ENCODE results near the gene PPARA. TPM values are rescaled to one million over a fixed set of nuclear protein-coding genes. Genes with fewer than 3 reads are reported as not detected.
"Not testable (repeated sequence)": the region's sequence is repeated elsewhere in the genome, so short reads cannot be mapped to it uniquely, and the experiment has no call there.

PPARA gene
- total RNA-seq, 8 experiments from 2014 or later = 0.38 to 15.1 (median 4.5) TPM

- WGBS, 10 experiments = 40 to 100% (median 77%) methylated on average over 1 to 8 of the region's 8 CpGs
- Histone ChIP-seq H3K4me3 (no peak overlapping the region), H3K4me1 (replicated peaks in 1 of 2) (peaks cover 2 to 3% of the 10 kb centered on the region in 2 donors), H3K27ac (no peak overlapping the region)
- ATAC-seq (replicated peaks in 6 of 8) = no peak
- in situ Hi-C loops (cut with MboI; ENCODE audit: low pct_unique_long_range_greater_than_20kb in 2 of 9, low sequenced_read_pairs in 9 of 9, unreplicated experiment in 9 of 9) = no loop called here
Measured at GRCh38 chr22:46256358-46256958, 106.1 kb downstream of the PPARA start.

GRCh38 chr22:46259374-46259773 is 109.0 kb downstream of the PPARA start:
- ATAC-seq (replicated peaks in 6 of 8) = no peak
- in situ Hi-C loops (cut with MboI; ENCODE audit: low pct_unique_long_range_greater_than_20kb in 2 of 9, low sequenced_read_pairs in 9 of 9, unreplicated experiment in 9 of 9) = no loop called here
- Histone ChIP-seq H3K4me3 (no peak overlapping the region), H3K4me1 (replicated peaks in 1 of 2) (no peaks in the 10 kb centered on the region), H3K27ac (no peak overlapping the region)
- WGBS, 10 experiments = 14 to 100% (median 82%) methylated on average over 1 to 11 of the region's 12 CpGs; no CpG with 5 or more reads in 2 of the 10 experiments

- no peaks in the 10 kb centered on the region for H3K4me1 ChIP-seq (replicated peaks in 1 of 2)
- ATAC-seq (replicated peaks in 6 of 8) = no peak
- WGBS, 10 experiments = 20 to 86% (median 67%) methylated on average over 2 to 6 of the region's 6 CpGs; no CpG with 5 or more reads in 3 of the 10 experiments
- in situ Hi-C loops (cut with MboI; ENCODE audit: low pct_unique_long_range_greater_than_20kb in 2 of 9, low sequenced_read_pairs in 9 of 9, unreplicated experiment in 9 of 9) = no loop called here
- H3K4me3 ChIP-seq = no peak overlapping the region
- H3K27ac ChIP-seq = no peak overlapping the region
Measured at GRCh38 chr22:46260038-46260437, 109.7 kb downstream of the PPARA start.

GRCh38 chr22:46262449-46263215 is 112.3 kb downstream of the PPARA start:
- no peaks in the 10 kb centered on the region for H3K4me1 ChIP-seq (replicated peaks in 1 of 2)
- H3K27ac ChIP-seq = no peak overlapping the region
- WGBS, 10 experiments = 23 to 50% (median 42%) methylated on average over 1 to 10 of the region's 109 CpGs; no CpG with 5 or more reads in 7 of the 10 experiments
- peak overlapping the region in 3 of 5 donors; percentile 13 to 17 (median 15) for H3K4me3 ChIP-seq
- ATAC-seq (replicated peaks in 6 of 8) = peak in 6 of 8 experiments; percentile 42 to 57 (median 52)
- in situ Hi-C loops (cut with MboI; ENCODE audit: low pct_unique_long_range_greater_than_20kb in 2 of 9, low sequenced_read_pairs in 9 of 9, unreplicated experiment in 9 of 9) = no loop called here

DNA sequence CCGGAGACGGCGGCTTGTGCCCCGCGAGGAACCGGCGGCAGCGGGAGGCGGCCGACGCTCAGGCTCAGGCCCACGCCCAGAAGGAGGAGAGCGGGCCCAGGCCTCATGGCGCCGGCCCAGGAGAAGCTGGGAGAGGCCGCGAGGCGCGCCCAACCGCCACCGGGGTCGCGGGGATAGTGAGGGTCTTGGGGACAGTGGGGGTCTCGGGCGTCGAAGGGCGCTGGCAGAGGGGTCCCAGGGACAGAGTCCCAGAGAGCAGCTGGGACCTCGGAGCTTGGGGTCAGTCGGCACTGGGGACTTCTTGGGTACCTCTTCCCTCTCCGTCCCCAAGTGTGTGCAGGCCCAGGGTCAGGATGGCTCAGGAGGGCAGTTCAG is 112.9 kb downstream of the PPARA start, which contains the start of gene PKDREJ:
TSS of gene PKDREJ (minus strand) at position 128 of the 375 bp plus-strand sequence. CDS start at position 107, 21 bp downstream.
- H3K27ac ChIP-seq = no peak within 1 kb of the TSS
- no peaks in the 10 kb centered on the region for H3K4me1 ChIP-seq (replicated peaks in 1 of 2)
- in situ Hi-C loops (cut with MboI; ENCODE audit: low pct_unique_long_range_greater_than_20kb in 2 of 9, low sequenced_read_pairs in 9 of 9, unreplicated experiment in 9 of 9) = no loop called here
- WGBS, 10 experiments = 14 to 80% (median 61%) methylated on average over 1 to 7 of the region's 30 CpGs; no CpG with 5 or more reads in 7 of the 10 experiments
- peak within 1 kb of the TSS in 3 of 5 donors; percentile 13 to 17 (median 15) for H3K4me3 ChIP-seq
- no peak for ATAC-seq (replicated peaks in 6 of 8)

DNA sequence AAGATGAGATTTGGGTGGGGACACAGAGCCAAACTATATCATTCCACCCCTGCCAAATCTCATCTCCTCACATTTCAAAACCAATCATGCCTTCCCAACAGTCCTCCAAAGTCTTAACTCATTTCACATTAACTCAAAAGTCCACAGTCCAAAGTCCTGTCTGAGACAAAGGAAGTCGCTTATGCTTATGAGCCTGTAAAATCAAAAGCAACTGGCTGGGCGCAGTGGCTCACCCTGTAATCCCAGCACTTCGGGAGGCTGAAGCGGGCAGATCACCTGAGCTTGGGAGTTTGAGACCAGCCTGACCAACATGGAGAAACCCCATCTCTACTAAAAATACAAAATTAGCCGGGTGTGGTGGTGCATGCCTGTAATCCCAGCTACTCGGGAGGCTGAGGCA is 114.2 kb downstream of the PPARA start:
- ATAC-seq (replicated peaks in 6 of 8); H3K4me3 ChIP-seq; H3K4me1 ChIP-seq (replicated peaks in 1 of 2); in situ Hi-C loops (cut with MboI; ENCODE audit: low pct_unique_long_range_greater_than_20kb in 2 of 9, low sequenced_read_pairs in 9 of 9, unreplicated experiment in 9 of 9); H3K27ac ChIP-seq: not testable (repeated sequence)
- 89 to 100% (median 100%) methylated on average over 1 to 4 of the region's 6 CpGs; no CpG with 5 or more reads in 6 of the 10 experiments for WGBS, 10 experiments

DNA sequence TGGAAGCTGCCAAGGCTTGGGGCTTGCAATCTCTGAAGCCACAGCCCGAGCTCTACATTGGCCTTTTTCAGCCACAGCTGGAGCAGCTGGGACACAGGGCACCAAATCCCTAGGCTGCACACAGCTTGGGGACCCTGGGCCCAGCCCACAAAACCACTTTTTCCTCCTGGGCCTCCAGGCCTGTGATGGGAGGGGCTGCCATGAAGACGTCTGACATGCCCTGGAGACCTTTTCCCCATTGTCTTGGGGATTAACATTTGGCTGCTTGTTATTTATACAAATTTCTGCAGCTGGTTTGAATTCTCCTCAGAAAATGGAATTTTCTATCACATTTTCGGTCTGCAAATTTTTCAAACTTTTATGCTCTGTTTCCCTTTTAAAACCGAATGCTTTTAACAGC is 115.3 kb downstream of the PPARA start:
- ATAC-seq (replicated peaks in 6 of 8); in situ Hi-C loops (cut with MboI; ENCODE audit: low pct_unique_long_range_greater_than_20kb in 2 of 9, low sequenced_read_pairs in 9 of 9, unreplicated experiment in 9 of 9); H3K4me1 ChIP-seq (replicated peaks in 1 of 2); H3K27ac ChIP-seq; H3K4me3 ChIP-seq: not testable (repeated sequence)
- 61 to 79% (median 64%) methylated on average over 2 to 4 of the region's 4 CpGs; no CpG with 5 or more reads in 6 of the 10 experiments for WGBS, 10 experiments

- Histone ChIP-seq H3K4me1 (replicated peaks in 1 of 2) (no peaks in the 10 kb centered on the region), H3K4me3 (peak within 1 kb of the TSS; percentile 32 to 73 (median 54)), H3K27ac (peak within 1 kb of the TSS in 1 of 2 donors; percentile 19)
- peak; percentile 92 to 97 (median 96) for ATAC-seq (replicated peaks in 6 of 8)
- 0 to 19% (median 6%) methylated on average over 1 to 11 of the region's 74 CpGs; no CpG with 5 or more reads in 5 of the 10 experiments for WGBS, 10 experiments
- in situ Hi-C loops (cut with MboI; ENCODE audit: low pct_unique_long_range_greater_than_20kb in 2 of 9, low sequenced_read_pairs in 9 of 9, unreplicated experiment in 9 of 9) = no loop called here
Measured at GRCh38 chr22:46267431-46268279, 117.3 kb downstream of the PPARA start, which contains the start of gene TTC38. Gene TTC38, plus strand, starts transcription at chr22:46268008. Its CDS starts 32 bp downstream, at chr22:46268040.

DNA sequence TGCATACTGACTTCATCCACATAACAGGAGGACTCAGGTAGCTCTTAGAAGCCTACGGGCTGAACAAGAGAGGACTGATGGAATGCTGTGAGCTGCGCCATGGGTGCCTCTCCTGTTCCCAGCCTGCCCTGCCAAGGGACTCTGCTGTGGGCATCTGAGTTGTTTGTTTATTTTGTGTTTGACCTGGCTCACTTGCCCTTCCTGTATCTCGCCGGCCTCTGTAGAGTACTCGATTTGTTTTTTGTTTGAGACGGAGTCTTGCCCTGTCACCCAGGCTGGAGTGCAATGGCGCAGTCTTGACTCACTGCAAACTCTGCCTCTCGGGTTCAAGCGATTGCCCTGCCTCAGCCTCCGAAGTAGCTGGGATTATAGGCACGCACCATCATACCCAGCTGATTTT is 119.2 kb downstream of the PPARA start:
- Histone ChIP-seq H3K27ac (no peak overlapping the region), H3K4me3 (no peak overlapping the region), H3K4me1 (replicated peaks in 1 of 2) (no peaks in the 10 kb centered on the region)
- in situ Hi-C loops (cut with MboI; ENCODE audit: low pct_unique_long_range_greater_than_20kb in 2 of 9, low sequenced_read_pairs in 9 of 9, unreplicated experiment in 9 of 9) = no loop called here
- no peak for ATAC-seq (replicated peaks in 6 of 8)
- 80 to 97% (median 86%) methylated on average over 3 to 7 of the region's 11 CpGs; no CpG with 5 or more reads in 5 of the 10 experiments for WGBS, 10 experiments

- no peak for ATAC-seq (replicated peaks in 6 of 8)
- WGBS, 10 experiments = 80 to 100% (median 96%) methylated on average over 1 to 5 of the region's 8 CpGs; no CpG with 5 or more reads in 4 of the 10 experiments
- no peaks in the 10 kb centered on the region for H3K4me1 ChIP-seq (replicated peaks in 1 of 2)
- no peak overlapping the region for H3K27ac ChIP-seq
- H3K4me3 ChIP-seq = no peak overlapping the region
- in situ Hi-C loops (cut with MboI; ENCODE audit: low pct_unique_long_range_greater_than_20kb in 2 of 9, low sequenced_read_pairs in 9 of 9, unreplicated experiment in 9 of 9) = no loop called here
Measured at GRCh38 chr22:46272196-46272595, 121.9 kb downstream of the PPARA start.

DNA sequence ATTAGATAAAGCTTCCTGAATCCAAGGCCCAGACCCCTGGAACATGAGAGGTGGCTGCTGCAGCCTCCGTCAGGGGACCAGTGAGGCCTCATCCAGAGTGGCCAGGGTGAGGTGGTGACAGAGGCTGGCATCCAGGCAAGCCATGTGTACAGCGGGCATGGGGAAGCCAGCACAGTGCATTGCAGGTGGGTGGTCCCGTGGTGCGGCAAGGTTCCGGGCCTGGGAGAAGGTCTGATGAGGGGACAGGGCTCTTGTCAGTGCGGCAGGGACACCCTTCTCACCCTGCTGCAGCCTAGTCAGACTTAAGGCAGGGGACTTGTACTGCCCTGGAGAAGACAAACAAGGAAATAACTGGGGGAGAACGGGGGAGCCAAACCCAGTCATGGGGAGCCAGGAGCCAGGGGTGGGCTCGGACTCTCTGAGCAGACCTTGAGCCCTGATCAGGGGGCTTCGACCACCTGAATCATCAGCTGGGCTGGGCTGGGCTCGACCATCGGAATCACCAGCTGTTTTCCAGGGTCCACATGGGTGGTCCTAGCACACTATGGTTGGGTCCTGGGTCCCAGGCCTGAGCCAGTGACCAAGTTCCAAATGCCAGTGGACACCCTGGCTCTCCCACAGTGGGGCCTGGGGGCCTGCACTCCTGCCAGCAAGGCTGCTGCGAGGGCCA is 122.6 kb downstream of the PPARA start:
- ATAC-seq (replicated peaks in 6 of 8) = peak in 1 of 8 experiments; percentile 4
- in situ Hi-C loops (cut with MboI; ENCODE audit: low pct_unique_long_range_greater_than_20kb in 2 of 9, low sequenced_read_pairs in 9 of 9, unreplicated experiment in 9 of 9) = no loop called here
- WGBS, 10 experiments = 80 to 100% (median 100%) methylated on average over 1 to 2 of the region's 12 CpGs; no CpG with 5 or more reads in 5 of the 10 experiments
- Histone ChIP-seq H3K4me3 (no peak overlapping the region), H3K27ac (no peak overlapping the region), H3K4me1 (replicated peaks in 1 of 2) (no peaks in the 10 kb centered on the region)

DNA sequence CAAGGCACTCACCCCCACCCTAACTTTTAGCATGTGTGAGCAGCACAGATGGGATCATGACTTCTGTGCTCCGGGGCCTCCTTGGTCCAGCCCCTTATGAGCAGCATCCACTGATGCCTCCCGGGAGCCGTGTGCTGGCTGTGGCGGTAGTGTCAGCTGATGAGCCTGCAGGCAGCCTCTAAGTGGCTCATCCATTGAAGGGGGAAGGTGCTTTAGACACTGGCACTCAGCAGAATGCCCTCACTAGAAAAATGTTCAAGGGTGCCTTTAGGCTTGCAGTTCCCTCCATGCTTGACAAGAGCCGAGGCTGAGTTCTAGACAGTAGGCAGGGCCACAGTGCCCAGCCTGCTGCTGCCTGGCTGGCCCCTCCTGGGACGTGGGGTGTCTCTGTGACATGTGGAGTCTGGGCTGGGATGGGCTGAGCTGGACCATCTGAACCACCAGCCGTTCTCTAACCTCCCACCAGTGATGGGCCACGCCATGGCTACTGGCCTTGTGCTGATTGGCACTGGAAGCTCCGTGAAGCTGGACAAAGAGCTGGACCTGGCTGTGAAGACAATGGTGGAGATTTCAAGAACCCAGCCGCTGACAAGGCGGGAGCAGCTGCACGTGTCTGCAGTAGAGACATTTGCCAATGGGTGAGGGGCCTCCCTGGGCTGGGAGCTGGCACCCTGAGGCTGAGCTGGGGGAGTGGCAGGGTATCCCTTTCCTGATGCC is 123.3 kb downstream of the PPARA start:
- ATAC-seq (replicated peaks in 6 of 8) = peak in 3 of 8 experiments; percentile 33 to 39 (median 35)
- no peaks in the 10 kb centered on the region for H3K4me1 ChIP-seq (replicated peaks in 1 of 2)
- 40 to 72% methylated on average over 1 to 3 of the region's 12 CpGs; no CpG with 5 or more reads in 8 of the 10 experiments for WGBS, 10 experiments
- in situ Hi-C loops (cut with MboI; ENCODE audit: low pct_unique_long_range_greater_than_20kb in 2 of 9, low sequenced_read_pairs in 9 of 9, unreplicated experiment in 9 of 9) = no loop called here
- H3K4me3 ChIP-seq = no peak overlapping the region
- H3K27ac ChIP-seq = no peak overlapping the region
